ENCODE results near the gene CCDC71.

Gene CCDC71

DNA sequence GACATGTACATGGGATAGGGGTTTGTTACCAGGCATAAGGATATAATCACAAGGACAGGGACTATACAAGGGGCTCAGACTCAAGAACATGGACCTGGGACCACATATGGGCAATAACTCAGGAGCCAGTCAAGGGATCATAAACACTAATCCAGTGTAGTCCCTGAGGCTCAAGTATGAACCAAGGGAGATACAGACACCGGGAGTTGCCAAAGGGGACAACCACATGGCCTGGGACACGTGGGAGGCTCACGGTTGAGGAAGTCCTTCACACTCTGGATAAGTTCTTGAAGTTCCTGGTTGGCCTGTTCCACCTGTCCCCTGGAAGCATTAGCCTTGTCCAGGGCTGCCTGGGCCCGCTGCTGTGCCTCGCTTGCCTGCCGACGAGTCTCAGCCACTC is 43.7 kb downstream of the CCDC71 start:
- no peaks in the 10 kb centered on the region for H3K27me3 ChIP-seq (ENCODE audit: control insufficient read depth, low read length)
- H3K9me2 ChIP-seq (replicated peaks; ENCODE audit: control insufficient read depth, low read length) = no peaks in the 10 kb centered on the region
- H3F3A ChIP-seq (ENCODE audit: control insufficient read depth, insufficient read depth) = peaks cover 9% of the 10 kb centered on the region
- no peaks in the 10 kb centered on the region for H3K9me3 ChIP-seq (ENCODE audit: control insufficient read depth, insufficient read depth, low read length)
- H3K27ac ChIP-seq (ENCODE audit: low read depth, low read length) = no peak overlapping the region
- peaks cover 19% of the 10 kb centered on the region for H3K79me2 ChIP-seq (ENCODE audit: control insufficient read depth, low read length)
- H4K20me1 ChIP-seq (ENCODE audit: control insufficient read depth, insufficient read depth, low read depth, low read length) = no peaks in the 10 kb centered on the region
- TF ChIP-seq CTCF (IDR thresholded peaks at IDR 0.05; ENCODE audit: low read depth, low read length, poor library complexity, severe bottlenecking) (no peak), EZH2phosphoT487 (IDR thresholded peaks at IDR 0.05; ENCODE audit: borderline replicate concordance, low read length) (no peak)
- no peak overlapping the region for H3K4me2 ChIP-seq (ENCODE audit: low read length)
- peaks cover 18% of the 10 kb centered on the region for H3K4me1 ChIP-seq (ENCODE audit: control insufficient read depth, low read length)
- peaks cover 25% of the 10 kb centered on the region for H3K36me3 ChIP-seq (ENCODE audit: control insufficient read depth, low read length)
- no peak overlapping the region for H3K4me3 ChIP-seq (ENCODE audit: low read length)

DNA sequence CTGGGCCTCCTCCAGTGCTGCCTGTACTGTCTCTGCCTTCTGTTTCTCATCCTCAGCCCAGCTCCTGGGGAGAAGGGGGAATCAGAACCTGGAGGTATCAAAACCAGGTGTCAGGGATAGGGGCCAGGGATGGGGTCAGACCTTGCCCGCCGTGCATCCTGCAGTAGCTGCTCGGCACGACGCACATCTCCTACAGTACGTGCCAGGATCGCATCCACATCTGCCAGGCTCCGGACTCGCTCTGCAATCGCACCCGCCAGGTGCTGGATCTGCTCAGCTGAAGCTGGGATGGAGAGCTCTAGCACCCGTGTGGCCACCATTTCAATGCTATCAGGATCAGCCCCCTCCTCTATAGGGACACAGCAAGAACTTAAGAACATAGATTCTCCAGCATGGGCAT is 44.1 kb downstream of the CCDC71 start:
- H3K27me3 ChIP-seq (ENCODE audit: control insufficient read depth, low read length) = no peaks in the 10 kb centered on the region
- TF ChIP-seq CTCF (IDR thresholded peaks at IDR 0.05; ENCODE audit: low read depth, low read length, poor library complexity, severe bottlenecking) = no peak
- TF ChIP-seq EZH2phosphoT487 (IDR thresholded peaks at IDR 0.05; ENCODE audit: borderline replicate concordance, low read length) = no peak
- peaks cover 18% of the 10 kb centered on the region for H3K4me1 ChIP-seq (ENCODE audit: control insufficient read depth, low read length)
- H3K79me2 ChIP-seq (ENCODE audit: control insufficient read depth, low read length) = peaks cover 19% of the 10 kb centered on the region
- H3F3A ChIP-seq (ENCODE audit: control insufficient read depth, insufficient read depth) = peaks cover 9% of the 10 kb centered on the region
- no peaks in the 10 kb centered on the region for H3K9me3 ChIP-seq (ENCODE audit: control insufficient read depth, insufficient read depth, low read length)
- no peaks in the 10 kb centered on the region for H4K20me1 ChIP-seq (ENCODE audit: control insufficient read depth, insufficient read depth, low read depth, low read length)
- no peak overlapping the region for H3K4me3 ChIP-seq (ENCODE audit: low read length)
- peaks cover 29% of the 10 kb centered on the region for H3K36me3 ChIP-seq (ENCODE audit: control insufficient read depth, low read length)
- no peak overlapping the region for H3K27ac ChIP-seq (ENCODE audit: low read depth, low read length)
- no peak overlapping the region for H3K4me2 ChIP-seq (ENCODE audit: low read length)
- H3K9me2 ChIP-seq (replicated peaks; ENCODE audit: control insufficient read depth, low read length) = no peaks in the 10 kb centered on the region

DNA sequence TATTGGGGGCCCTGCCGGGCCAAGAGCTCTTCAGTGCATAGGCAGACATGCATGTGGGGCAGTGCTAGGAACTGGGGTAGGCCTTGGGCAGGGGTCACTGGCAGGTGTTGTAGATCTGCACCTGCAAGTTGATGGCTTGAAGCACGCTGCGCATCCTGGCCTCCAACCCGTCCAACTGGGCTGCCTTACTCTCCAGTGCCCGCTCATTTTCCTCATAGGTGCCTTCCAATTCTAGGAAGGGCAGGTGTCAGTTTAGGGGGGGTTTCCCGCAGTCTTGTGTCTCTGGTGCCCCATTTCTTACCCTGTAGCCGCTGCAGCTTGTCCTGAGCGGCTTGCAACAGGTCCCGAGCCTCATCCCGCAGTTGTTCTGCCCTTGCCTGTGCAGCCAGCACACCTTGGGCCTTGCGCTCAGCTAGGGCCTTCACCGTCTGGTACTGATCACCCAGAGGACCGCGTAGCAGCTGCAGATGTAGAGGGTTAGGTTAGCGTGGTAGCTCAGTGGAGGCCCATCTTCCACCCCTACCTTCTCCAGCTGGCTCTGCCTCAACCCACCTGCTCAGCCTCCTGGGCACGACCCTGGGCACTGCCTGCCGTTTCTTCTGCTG is 44.9 kb downstream of the CCDC71 start:
- Histone ChIP-seq H3K27me3 (ENCODE audit: control insufficient read depth, low read length) (no peaks in the 10 kb centered on the region), H3K4me2 (ENCODE audit: low read length) (peak overlapping the region; percentile 92), H3K4me3 (ENCODE audit: low read length) (peak overlapping the region; percentile 98), H3K36me3 (ENCODE audit: control insufficient read depth, low read length) (peaks cover 37% of the 10 kb centered on the region), H3K27ac (ENCODE audit: low read depth, low read length) (peak overlapping the region; percentile 73), H3K9me3 (ENCODE audit: control insufficient read depth, insufficient read depth, low read length) (no peaks in the 10 kb centered on the region), H3F3A (ENCODE audit: control insufficient read depth, insufficient read depth) (peaks cover 9% of the 10 kb centered on the region), H4K20me1 (ENCODE audit: control insufficient read depth, insufficient read depth, low read depth, low read length) (no peaks in the 10 kb centered on the region), H3K4me1 (ENCODE audit: control insufficient read depth, low read length) (peaks cover 18% of the 10 kb centered on the region), H3K9me2 (replicated peaks; ENCODE audit: control insufficient read depth, low read length) (no peaks in the 10 kb centered on the region), H3K79me2 (ENCODE audit: control insufficient read depth, low read length) (peaks cover 19% of the 10 kb centered on the region)
- TF ChIP-seq EZH2phosphoT487 (IDR thresholded peaks at IDR 0.05; ENCODE audit: borderline replicate concordance, low read length) (no peak), CTCF (IDR thresholded peaks at IDR 0.05; ENCODE audit: low read depth, low read length, poor library complexity, severe bottlenecking) (no peak)
